HG03280 (cell line): ENCODE results near the gene CIBAR2.

Experiments
- ATAC-seq: cut with Tn5 transposase; IDR thresholded peaks from one replicate; pipeline ENCODE4 v1.9.1; 2021; ENCODE audit warnings: mild to moderate bottlenecking, moderate library complexity; ENCODE audit not compliant: unreplicated experiment

Gene CIBAR2

DNA sequence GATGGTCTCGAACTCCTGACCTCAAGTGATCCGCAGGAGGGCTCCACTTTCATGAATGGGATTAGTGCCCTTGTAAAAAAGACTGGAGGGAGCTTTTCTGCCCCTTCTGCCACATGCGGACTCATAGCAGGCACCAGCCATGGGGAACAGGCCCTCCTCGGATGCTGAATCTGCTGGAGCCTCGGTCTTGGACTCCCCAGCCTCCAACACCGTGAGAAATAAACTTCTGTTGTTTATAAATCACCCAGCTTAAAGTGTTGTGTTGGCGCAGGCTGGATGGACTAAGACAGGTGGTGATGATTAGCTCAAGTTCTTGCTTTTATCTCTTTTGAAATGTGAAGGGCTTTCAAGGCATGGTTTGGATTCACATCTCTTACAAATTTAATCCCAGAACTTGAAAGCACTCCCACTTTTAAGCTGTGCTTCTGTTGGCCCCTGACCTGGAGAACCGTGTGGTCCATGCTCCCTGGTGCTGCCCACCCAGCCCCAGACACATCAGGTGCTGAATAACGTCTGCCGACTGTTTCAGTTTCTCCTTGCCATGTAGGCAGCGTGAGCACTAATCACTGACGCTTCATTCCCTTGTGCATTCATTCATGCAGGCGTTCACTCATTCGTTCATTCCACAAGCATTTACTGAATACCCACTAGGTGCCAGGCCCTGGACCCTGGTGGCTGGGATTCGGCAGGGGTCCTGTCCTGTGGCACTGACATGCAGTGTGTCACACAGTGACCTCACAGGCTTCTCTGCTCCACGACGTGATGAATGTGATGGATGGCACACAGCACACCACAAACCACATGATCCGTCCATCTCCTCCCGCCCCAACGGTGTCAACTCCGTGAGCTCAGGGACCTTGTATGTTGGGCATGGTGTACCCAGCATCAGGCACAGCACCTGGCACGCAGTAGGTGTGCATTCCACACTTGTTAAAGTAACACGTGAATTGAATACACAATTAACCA is 8.9 kb downstream of the CIBAR2 start:
- no peak for ATAC-seq

DNA sequence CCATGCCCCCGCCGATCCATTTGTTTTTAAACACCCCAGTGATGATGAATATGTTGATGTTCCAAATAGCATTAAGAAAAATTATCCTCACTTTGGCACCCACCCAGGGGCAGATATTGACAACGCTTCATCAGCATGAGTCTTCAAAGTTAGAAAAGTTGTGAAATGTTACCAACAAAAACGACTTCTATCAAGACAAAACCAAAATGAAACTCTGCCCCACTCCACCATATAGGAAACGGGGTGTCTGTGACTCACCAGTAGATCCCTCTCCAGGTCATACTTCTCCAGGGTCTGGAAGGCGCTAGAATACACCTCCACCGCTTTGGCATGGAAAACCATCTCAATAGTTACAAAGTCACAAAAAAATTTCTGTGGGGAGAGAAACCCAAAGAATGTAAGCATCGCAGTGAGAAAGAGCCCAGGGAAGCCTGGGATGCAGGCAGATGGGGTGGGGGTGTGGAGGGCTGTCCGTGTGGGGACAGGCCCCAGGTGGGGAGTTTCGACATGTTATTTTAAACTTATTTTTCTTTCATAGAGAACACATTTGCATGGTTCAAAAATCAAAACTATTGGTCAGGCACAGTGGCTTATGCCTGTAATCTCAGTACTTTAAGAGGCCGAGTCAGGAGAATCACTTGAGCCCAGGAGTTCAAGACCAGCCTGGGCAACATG is 10.2 kb downstream of the CIBAR2 start:
- ATAC-seq, result no peak

DNA sequence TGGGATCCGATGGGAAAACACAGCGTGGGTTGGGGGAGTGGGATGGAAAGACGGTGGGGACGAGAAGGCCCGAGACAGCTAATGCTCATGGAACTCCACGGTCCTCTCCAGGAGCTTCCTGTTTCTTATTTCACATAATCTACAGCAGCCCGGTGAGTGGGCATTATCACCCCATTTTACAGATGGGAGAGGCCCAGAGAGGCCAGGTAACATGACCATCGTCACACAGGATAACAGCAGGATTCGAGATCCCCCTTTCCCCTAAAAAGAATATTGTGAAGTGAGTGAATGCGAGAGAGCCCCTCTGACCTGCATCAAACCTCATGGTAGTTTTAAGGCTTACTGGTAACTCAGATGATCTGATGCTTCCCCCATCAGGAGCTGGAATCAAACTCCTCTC is 12.0 kb downstream of the CIBAR2 start:
- ATAC-seq, result no peak

DNA sequence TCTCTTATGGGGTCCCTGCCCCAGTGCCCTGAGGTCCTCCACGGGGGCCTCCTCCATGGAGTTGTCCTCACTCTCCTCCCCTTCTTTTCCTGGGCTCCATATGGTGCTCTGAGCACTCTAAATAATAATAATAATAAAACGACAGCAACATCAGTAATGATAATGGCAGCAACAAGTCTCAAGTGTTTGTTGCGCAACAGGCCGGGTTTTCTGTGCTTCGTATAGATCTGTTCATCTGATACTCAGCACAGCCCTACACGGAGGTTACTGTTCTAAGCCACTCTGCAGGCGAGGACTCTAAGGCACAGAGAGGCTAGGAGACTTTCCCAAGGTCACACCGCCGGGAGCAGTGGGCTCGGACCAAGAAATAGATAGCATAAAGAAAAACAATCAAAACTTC is 13.7 kb downstream of the CIBAR2 start:
- no peak for ATAC-seq

DNA sequence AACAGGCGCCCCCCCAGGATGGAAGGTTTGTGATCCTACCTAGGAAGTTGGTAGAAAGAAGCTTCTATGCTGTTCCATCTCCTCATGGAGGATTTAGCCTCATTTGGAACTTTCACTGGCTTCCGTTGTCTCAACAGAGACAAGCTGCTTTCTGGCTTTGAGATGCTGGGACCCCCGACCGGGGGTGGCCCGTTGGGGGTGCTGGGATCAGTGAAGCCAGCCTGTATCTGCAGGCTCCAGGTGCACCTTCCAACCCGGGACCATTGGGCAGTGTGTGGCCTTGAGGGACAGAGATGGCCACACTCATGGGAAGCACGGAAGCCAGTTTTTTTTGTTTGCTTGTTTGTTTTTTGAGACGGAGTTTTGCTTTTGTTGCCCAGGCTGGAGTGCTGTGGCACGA is 15.4 kb downstream of the CIBAR2 start:
- no peak for ATAC-seq

DNA sequence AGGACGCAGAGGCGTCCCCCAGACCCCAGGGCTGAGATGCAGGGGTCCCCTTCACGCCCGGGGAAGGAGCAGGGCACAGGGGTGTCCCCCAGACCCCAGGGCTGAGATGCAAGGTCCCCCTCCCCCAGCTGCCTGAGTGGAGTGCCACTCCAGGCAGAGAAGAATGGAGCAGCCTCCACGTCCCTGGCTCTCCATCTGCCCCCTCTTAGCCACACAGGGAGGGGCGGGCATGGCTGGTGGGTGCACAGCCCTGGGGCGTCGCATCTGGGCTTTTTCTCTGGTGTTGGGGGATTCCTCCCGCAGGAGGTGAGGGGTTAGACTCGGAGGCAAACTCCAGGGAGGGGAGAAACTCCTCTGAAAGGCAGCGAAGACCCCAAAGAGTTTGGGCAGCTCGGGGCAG is 17.5 kb downstream of the CIBAR2 start:
- ATAC-seq, result no peak

DNA sequence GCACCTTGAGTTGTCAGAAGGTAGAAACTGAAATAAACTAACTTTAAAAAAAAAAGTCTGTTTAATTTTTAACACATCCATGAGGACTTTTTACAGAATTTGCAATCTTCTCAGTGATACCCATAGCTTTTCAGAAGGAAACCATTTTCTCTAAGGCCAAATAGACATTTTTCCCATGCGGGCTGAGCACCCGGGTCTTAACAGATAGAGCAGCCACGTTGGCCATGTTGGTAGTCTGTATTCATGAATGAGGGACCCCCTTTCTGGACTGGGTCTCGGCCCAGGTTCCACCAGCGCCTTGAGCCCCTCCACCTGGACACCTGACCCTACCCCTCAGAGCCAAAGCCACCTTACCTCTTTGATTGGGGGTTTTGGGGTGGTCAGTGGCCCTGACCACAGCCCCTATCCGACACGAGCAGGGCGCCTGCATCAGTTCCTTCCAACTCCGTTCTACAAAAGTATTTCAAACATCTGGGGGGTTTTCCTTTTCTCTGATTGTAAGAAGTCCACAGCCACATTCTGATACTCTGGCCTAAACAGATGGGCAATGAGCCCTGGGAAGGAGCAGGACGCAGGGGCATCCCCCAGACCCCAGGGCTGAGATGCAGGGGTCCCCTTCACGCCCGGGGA is 18.0 kb downstream of the CIBAR2 start:
- ATAC-seq, result no peak

- no peak for ATAC-seq
Measured at GRCh38 chr16:85093705-85094104, 18.6 kb downstream of the CIBAR2 start.

- no peak for ATAC-seq
Measured at GRCh38 chr16:85092851-85093250, 19.4 kb downstream of the CIBAR2 start.

GRCh38 chr16:85092309-85092708 is 20.0 kb downstream of the CIBAR2 start:
- ATAC-seq, result no peak

GRCh38 chr16:85091522-85091910 is 20.8 kb downstream of the CIBAR2 start:
- no peak for ATAC-seq

DNA sequence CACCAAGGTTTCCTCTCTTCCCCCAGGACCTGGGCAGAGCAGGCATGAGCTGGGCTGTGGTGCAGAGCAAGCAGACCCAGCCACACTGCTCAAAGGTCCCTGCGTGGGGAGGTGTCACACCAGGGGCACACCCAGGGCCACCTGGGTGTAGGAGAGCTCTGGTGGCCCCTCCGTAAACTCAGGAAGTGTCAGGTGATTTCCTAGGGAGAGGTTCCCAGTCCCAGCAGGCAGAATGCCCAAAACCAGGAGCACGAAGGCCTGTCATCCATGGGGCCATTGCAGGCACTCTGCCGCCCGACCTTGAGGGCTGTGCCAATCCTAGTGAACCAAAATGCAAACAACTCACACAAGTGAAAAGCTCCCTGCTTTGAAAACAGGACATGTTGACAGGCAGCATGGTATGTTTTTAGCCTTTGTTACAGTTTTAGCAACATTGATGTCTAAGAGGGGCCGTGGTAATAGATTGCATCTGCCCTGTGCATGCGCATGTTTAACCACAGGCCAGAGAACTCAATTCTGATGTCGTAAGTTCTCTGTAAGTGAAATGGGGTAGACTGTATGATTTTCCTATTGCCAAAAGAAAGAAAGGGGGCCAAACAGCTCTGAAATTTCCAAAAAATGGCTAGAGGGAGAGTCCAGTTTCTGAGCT is 21.3 kb downstream of the CIBAR2 start:
- no peak for ATAC-seq

- ATAC-seq, result no peak
Measured at GRCh38 chr16:85090181-85090580, 22.1 kb downstream of the CIBAR2 start.

GRCh38 chr16:85089525-85089924 is 22.7 kb downstream of the CIBAR2 start:
- no peak for ATAC-seq

GRCh38 chr16:85088570-85089199 is 23.6 kb downstream of the CIBAR2 start:
- no peak for ATAC-seq

- no peak for ATAC-seq
Measured at GRCh38 chr16:85087899-85088569, 24.2 kb downstream of the CIBAR2 start.

GRCh38 chr16:85086347-85087291 is 25.7 kb downstream of the CIBAR2 start:
- peak; percentile 51 for ATAC-seq

- no peak for ATAC-seq
Measured at GRCh38 chr16:85085721-85086120, 26.6 kb downstream of the CIBAR2 start.

DNA sequence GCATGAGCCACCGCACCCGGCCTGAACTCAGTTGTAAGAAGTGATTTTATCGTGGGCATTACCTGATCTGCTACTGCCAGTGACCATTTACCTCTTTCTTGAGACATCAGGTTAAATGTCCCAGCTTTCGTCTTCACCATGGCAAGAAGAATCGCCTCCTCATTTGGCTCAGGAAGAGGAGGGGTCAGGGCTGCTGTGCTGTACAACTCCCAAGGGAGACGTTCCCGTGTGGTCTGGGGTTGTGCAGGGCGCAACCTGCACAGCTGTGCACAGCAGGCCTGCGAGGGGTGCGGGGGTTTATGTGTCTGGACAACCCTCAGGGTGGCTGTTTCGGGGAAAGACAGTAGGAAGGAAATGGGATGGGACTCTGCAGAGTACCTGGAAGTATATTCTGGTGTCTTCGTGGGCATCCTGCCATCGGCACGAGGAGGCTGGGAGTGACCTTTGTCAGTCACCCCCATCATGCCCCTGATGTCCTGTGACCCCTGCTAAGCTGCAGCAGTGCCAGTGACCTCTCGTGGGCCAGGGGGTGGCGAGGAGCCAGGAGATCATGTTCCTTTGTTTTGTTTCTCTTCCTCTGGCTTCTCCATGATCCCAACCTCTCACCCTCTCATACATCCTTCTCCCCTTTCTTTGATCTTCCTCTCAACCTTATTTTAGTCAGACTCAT is 27.3 kb downstream of the CIBAR2 start:
- no peak for ATAC-seq
